GM12864 (cell line): ENCODE measurements around the gene PIP.
"Not testable (repeated sequence)": the region's sequence is repeated elsewhere in the genome, so short reads cannot be mapped to it uniquely, and the experiment has no call there.

Experiments
- DNase-seq: peaks from one replicate; pipeline ENCODE4 v3.0.0-alpha.2; 2011; ENCODE audit warnings: low read depth
- H3K4me3 ChIP-seq: 2 replicates; pipeline ENCODE4 v1.5.1; 2011; ENCODE audit warnings: mild to moderate bottlenecking, low read depth, low read length, control low read depth
- CTCF ChIP-seq: IDR thresholded peaks from 2 replicates; pipeline ENCODE4 v1.5.1; 2011; ENCODE audit warnings: low read depth, mild to moderate bottlenecking, moderate library complexity, low read length, control low read depth, inconsistent platforms; ENCODE audit errors: missing control alignments

PIP gene

GRCh38 chr7:143120691-143121405 lies 11.0 kb upstream of the PIP start:
- no peak for TF ChIP-seq CTCF
- DNase-seq = no peak
- no peak overlapping the region for H3K4me3 ChIP-seq

- not testable (repeated sequence) for H3K4me3 ChIP-seq, DNase-seq
These were observed 8.6 kb upstream of the PIP start for GRCh38 chr7:143123326-143123725.

DNA sequence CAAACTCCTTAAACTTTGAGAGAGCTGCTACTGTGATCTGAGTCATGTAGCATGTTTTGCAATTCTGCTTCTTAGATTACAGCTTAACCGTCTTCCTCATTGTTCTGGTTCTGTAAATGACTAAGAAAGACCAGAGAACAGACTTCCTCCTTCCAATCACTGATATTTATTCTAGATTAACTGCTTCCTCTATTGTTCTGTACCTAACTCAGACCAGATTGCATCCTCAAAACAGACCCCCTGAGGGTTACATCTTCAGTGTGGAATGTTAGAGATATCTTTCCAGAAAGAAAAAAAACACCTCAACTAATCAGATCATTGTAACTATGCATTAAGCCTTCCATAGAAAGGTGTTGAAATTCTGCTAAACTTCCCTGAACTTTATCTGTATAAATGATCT lies 5.7 kb upstream of the PIP start:
- H3K4me3 ChIP-seq = no peak overlapping the region
- no peak for DNase-seq
- no peak for TF ChIP-seq CTCF

- TF ChIP-seq CTCF = no peak
- DNase-seq = no peak
- H3K4me3 ChIP-seq = no peak overlapping the region
These were observed 2.8 kb upstream of the PIP start for GRCh38 chr7:143129051-143129450.

DNA sequence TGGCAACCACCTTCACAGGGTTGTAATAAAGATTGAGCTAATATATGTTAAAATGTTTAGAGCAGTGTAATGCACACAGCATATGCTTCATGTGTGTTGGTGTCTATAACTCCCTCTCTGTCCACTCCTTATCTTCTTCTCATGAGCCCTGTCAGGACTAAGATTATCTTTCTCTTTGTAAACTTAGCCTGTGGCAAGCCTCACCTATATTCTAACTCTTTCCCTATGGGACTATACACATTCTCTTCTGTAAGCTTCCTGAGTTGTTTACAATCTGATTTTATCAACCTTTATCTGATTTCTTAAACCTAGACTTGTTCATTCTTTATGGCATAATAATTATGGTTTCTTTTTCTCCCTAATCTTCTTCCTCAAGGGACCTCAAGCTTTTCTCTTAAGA lies 2.4 kb upstream of the PIP start:
- TF ChIP-seq CTCF = no peak
- no peak overlapping the region for H3K4me3 ChIP-seq
- DNase-seq = no peak

GRCh38 chr7:143130541-143130940 lies 1.3 kb upstream of the PIP start:
- no peak for TF ChIP-seq CTCF
- DNase-seq = no peak
- H3K4me3 ChIP-seq = no peak overlapping the region

- TF ChIP-seq CTCF = no peak
- no peak overlapping the region for H3K4me3 ChIP-seq
- no peak for DNase-seq
These were observed 15.2 kb downstream of the PIP start for GRCh38 chr7:143147070-143147469.

DNA sequence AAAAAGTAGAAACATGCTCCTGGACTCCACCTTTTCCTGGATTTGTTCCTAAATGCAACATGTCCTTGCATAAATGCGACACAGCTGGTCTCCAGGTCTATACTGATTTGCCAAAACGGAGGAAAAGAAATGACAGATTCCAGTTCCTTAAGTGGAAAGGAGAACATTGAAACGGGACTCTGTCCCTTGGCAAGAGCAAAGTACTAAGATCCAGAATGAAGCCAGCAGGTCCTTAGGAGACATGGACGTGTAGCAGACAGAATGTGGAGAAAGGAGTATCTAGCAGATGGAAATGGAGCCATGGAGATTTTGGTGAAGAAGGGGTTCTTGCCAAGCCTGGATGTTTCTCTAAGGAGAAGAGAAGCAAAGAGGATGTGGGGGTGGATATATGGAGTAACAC lies 16.2 kb downstream of the PIP start:
- no peak for DNase-seq
- no peak for TF ChIP-seq CTCF
- no peak overlapping the region for H3K4me3 ChIP-seq
